Tibial nerve (tissue), 3 donors: ENCODE results near the gene ARPP19.

Experiments
- CTCF ChIP-seq, 5 experiments: fragments of 200-600 bp in 3 of 5; fragments of 450-650 bp in 2 of 5; sonication (generic) in 3 of 5; IDR thresholded peaks; one replicate each; pipeline ENCODE4 v1.5.1; 2016 to 2019; ENCODE audit warnings: antibody characterized with exemption in 5 of 5, mild to moderate bottlenecking in 3 of 5, moderate library complexity in 2 of 5
- POLR2A ChIP-seq, 2 donors: fragments of 450-650 bp; IDR thresholded peaks; one replicate each; pipeline ENCODE4 v1.6.1; 2017; ENCODE audit warnings: antibody characterized with exemption in 2 of 2, mild to moderate bottlenecking in 2 of 2, moderate library complexity in 2 of 2

- no peak for TF ChIP-seq CTCF (IDR thresholded peaks at IDR 0.05)
- TF ChIP-seq POLR2A (IDR thresholded peaks at IDR 0.05) = no peak
Observed at GRCh38 chr15:52520421-52520820, 48.4 kb downstream of the ARPP19 start.
